Keratinocyte (primary cell): Measurements from ENCODE around the gene MEX3C.
A peak's percentile ranks its signal among the peaks of the same experiment; 100 is the strongest.

Experiments
- EZH2 ChIP-seq: IDR thresholded peaks from one replicate; pipeline ENCODE4 v1.6.1; 2012; ENCODE audit warnings: inconsistent platforms, mild to moderate bottlenecking, low read length, moderate library complexity
- TF ChIP-seq, protein P1 (sequence below), 3 experiments: IDR thresholded peaks in 1 of 3; conservative IDR thresholded peaks in 1 of 3; optimal IDR thresholded peaks in 1 of 3; 2 replicates in 2 of 3; 3 replicates in 1 of 3; pipeline versions ENCODE3 to v1.5.1; 2011; ENCODE audit warnings: low read length in 3 of 3, mild to moderate bottlenecking in 3 of 3, moderate library complexity in 2 of 3, control low read depth in 1 of 3, inconsistent platforms in 1 of 3; ENCODE audit not compliant: insufficient read depth in 2 of 3; ENCODE audit errors: extremely low read depth in 1 of 3

DNA sequence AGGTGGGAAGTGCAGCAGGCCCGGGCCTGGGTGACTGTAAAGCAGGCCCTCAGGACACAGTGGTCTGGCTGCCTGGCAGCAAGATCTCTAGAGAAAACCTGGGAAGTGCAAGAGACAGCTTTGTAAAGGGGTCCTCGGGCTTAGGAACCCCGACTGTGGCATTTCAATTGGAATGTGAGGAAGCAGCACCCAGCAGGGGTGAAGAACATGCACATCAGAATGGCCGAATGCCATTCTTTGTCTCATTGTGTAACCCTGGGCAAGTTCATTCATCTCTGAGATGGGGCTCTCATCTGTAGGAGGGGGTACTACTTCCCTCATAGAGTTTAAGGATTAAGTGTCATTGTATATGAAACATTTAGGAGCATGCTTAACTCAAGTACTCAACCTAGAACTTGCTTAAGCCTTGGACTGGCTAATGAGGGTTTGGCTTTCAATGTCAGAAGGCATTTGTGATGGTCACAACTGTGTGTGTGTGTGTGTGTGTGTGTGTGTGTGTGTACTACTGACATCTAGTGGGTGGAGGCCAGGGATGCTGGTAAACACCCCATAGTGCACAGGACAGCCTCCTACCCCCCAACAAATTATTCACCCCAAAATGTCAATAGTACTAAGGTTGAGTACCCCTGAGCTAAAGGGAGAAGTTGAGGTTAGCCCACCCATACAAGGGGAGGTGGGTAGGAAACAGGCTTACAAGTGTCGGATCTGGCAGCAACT lies 29.3 kb downstream of the MEX3C start:
- TF ChIP-seq, protein P1, sequence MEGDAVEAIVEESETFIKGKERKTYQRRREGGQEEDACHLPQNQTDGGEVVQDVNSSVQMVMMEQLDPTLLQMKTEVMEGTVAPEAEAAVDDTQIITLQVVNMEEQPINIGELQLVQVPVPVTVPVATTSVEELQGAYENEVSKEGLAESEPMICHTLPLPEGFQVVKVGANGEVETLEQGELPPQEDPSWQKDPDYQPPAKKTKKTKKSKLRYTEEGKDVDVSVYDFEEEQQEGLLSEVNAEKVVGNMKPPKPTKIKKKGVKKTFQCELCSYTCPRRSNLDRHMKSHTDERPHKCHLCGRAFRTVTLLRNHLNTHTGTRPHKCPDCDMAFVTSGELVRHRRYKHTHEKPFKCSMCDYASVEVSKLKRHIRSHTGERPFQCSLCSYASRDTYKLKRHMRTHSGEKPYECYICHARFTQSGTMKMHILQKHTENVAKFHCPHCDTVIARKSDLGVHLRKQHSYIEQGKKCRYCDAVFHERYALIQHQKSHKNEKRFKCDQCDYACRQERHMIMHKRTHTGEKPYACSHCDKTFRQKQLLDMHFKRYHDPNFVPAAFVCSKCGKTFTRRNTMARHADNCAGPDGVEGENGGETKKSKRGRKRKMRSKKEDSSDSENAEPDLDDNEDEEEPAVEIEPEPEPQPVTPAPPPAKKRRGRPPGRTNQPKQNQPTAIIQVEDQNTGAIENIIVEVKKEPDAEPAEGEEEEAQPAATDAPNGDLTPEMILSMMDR (optimal IDR thresholded peaks at IDR 0.05 in 1 of 3, IDR thresholded peaks at IDR 0.05 in 1 of 3, conservative IDR thresholded peaks at IDR 0.05 in 1 of 3; ENCODE audit: extremely low read depth in 1 of 3, insufficient read depth in 2 of 3, low read length in 3 of 3), result peak in 1 of 3 experiments; percentile 56
- no peak for TF ChIP-seq EZH2
